Tibial artery (tissue), 4 donors: ENCODE data around the gene ST6GALNAC6.

Source experiments
- DNase-seq, 2 donors: peaks; one replicate each; pipeline ENCODE4 v3.0.0-alpha.2; 2019
- H3K27ac ChIP-seq, 2 donors: fragments of 200-600 bp; sonication (generic) in 1 of 2; 1 replicate in 1 of 2; 2 replicates in 1 of 2; pipeline ENCODE4 v1.5.1; 2018 to 2019; ENCODE audit warnings: mild to moderate bottlenecking in 1 of 2
- H3K27me3 ChIP-seq, 2 donors: fragments of 200-600 bp; sonication (generic) in 1 of 2; one replicate each; pipeline versions ENCODE4 v1.5.1 to v1.6.0; 2016 to 2019
- H3K36me3 ChIP-seq, 3 donors: fragments of 200-600 bp; sonication (generic) in 2 of 3; one replicate each; pipeline ENCODE4 v1.5.1; 2016 to 2019; ENCODE audit warnings: mild to moderate bottlenecking in 2 of 3
- H3K4me1 ChIP-seq, 4 donors: fragments of 200-600 bp; sonication (generic) in 2 of 4; 1 replicate in 3 of 4; 2 replicates in 1 of 4; pipeline ENCODE4 v1.5.1; 2016 to 2019
- H3K4me3 ChIP-seq, 2 donors: fragments of 200-600 bp; sonication (generic) in 1 of 2; 1 replicate in 1 of 2; 2 replicates in 1 of 2; pipeline ENCODE4 v1.5.1; 2018 to 2019; ENCODE audit warnings: mild to moderate bottlenecking in 2 of 2
- H3K9me3 ChIP-seq, 3 donors: fragments of 200-600 bp; sonication (generic) in 1 of 3; one replicate each; pipeline ENCODE4 v1.5.1; 2016 to 2019
- intact Hi-C: fragments of 100-400 bp; cut with DNase I; formaldehyde crosslinking; loops from one replicate; pipeline ENCODE4 v1.15.0; 2023; ENCODE audit warnings: low total_unique reads
- TF ChIP-seq, protein P1 (sequence below), 2 experiments: fragments of 200-600 bp in 1 of 2; fragments of 450-650 bp in 1 of 2; IDR thresholded peaks; one replicate each; pipeline ENCODE4 v1.5.1; 2017 to 2019; ENCODE audit warnings: antibody characterized with exemption in 2 of 2, mild to moderate bottlenecking in 1 of 2, moderate library complexity in 1 of 2

Gene ST6GALNAC6

DNA sequence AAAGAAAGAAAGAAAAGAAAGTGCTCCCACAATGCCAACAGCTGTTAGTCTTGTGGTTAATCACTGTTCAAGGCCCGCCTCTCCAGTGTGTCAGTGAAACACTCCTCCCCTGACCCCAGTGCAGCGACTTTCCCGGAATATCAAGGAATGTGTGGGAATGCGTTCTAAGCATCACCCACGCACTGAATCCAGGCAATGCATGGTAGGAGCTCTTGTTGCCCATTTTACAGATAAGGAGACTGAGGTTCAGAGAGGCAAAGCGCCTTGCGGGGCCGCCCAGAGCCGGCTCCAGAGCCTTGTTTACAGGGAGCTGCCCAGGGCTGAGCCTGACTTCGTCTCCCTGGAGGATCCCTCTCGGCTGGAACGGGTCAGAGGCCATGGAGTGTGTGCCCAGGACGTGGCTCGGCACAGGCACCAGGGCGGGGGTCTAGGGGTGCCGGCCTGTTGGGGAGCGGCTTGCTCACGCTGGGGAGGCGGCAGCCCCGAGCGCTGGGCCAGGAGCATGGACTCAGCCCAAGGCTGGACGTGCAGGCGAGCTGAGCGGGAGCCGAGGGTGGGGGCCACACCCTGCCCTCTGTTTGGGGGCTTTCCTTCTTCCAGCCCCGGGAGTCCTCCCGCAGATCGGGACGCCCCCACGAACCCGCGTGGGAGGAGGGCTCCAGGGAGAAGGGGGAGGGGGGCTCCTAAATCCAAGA, 823 bp downstream of the ST6GALNAC6 start:
- H3K4me1 ChIP-seq: peaks cover 0 to 59% (median 46%) of the 10 kb centered on the region in 4 donors
- no peaks in the 10 kb centered on the region for H3K27me3 ChIP-seq
- TF ChIP-seq, protein P1, sequence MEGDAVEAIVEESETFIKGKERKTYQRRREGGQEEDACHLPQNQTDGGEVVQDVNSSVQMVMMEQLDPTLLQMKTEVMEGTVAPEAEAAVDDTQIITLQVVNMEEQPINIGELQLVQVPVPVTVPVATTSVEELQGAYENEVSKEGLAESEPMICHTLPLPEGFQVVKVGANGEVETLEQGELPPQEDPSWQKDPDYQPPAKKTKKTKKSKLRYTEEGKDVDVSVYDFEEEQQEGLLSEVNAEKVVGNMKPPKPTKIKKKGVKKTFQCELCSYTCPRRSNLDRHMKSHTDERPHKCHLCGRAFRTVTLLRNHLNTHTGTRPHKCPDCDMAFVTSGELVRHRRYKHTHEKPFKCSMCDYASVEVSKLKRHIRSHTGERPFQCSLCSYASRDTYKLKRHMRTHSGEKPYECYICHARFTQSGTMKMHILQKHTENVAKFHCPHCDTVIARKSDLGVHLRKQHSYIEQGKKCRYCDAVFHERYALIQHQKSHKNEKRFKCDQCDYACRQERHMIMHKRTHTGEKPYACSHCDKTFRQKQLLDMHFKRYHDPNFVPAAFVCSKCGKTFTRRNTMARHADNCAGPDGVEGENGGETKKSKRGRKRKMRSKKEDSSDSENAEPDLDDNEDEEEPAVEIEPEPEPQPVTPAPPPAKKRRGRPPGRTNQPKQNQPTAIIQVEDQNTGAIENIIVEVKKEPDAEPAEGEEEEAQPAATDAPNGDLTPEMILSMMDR (IDR thresholded peaks at IDR 0.05): no peak
- peak overlapping the region; percentile 99 for H3K27ac ChIP-seq
- peaks cover 26 to 32% (median 28%) of the 10 kb centered on the region in 3 donors for H3K36me3 ChIP-seq
- intact Hi-C loops: no loop called here
- DNase-seq: peak; percentile 78 to 82
- H3K4me3 ChIP-seq: peak overlapping the region; percentile 96 to 98
- H3K9me3 ChIP-seq: no peaks in the 10 kb centered on the region

DNA sequence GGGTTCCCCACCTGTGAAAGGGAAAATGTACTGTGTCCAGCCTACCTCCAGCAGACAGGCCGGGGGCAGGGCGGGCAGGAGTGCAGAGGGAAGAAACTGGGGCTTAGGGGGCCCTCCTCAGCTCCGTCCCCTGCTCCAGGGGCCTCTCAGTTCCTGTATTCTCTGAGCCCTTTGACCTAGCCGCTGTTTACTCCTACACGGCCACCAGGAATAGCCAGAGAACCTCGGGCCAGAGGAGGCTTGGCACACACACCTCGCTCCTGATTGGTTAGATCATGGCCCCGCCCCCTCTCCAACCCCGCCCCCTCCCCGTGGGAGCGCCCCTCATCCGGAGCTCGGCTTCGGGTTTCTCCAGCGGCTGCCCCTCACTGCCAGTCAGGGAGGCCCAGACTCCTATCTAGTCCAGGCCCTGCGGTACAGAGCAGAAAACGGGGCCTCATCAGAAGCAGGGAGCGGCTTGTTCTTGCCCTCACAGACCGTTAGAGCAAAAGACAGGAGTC, 2.2 kb downstream of the ST6GALNAC6 start:
- H3K36me3 ChIP-seq: peaks cover 40 to 45% (median 41%) of the 10 kb centered on the region in 3 donors
- H3K9me3 ChIP-seq: no peaks in the 10 kb centered on the region
- peaks cover 0 to 48% (median 41%) of the 10 kb centered on the region in 4 donors for H3K4me1 ChIP-seq
- intact Hi-C loops: no loop called here
- H3K4me3 ChIP-seq: peak overlapping the region; percentile 96 to 98
- DNase-seq: peak; percentile 89 to 95
- peak overlapping the region; percentile 99 for H3K27ac ChIP-seq
- H3K27me3 ChIP-seq: no peaks in the 10 kb centered on the region
- TF ChIP-seq, protein P1 (IDR thresholded peaks at IDR 0.05): no peak

DNA sequence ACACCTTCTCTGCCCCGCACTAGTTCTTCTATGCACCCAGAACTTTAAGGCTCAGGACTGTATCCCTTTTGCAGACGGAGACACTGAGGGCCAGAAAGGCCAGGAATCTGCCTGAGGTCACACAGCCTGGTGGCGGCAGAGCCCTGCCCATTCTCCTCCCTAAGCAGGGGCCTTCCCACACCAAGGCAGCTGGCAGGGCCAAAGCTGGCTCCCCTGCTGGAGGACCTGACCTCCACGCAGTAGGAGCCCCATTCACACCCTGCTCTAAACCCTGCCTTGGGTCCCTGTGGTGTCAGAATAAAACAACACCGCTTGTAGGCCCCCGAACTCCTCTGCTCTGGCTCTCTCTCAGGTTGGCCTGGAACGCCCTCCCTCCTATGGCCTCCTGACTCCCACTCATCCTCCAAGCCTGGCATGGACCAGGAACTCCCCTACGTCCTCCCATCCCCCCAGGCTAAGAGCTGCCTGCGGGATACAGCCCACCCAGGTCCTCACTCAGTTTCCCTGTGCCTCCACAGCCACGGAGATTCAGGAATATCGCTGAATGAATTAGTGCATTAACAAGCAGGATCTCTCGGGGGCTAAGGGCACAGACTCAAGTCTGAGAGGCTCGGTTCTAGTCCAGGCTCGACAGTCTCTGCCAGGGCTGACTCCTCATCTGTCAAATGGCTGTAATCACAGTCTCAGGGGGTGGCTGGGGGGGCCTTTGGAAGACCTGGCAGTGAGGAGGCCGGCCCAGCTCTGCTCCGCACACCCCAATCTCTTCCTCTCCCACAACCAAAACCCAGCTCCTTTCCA, 2.8 kb downstream of the ST6GALNAC6 start:
- intact Hi-C loops: no loop called here
- H3K27me3 ChIP-seq: no peaks in the 10 kb centered on the region
- peak overlapping the region; percentile 99 for H3K27ac ChIP-seq
- DNase-seq: no peak
- peaks cover 0 to 48% (median 40%) of the 10 kb centered on the region in 4 donors for H3K4me1 ChIP-seq
- peak overlapping the region; percentile 96 to 98 for H3K4me3 ChIP-seq
- TF ChIP-seq, protein P1 (IDR thresholded peaks at IDR 0.05): no peak
- no peaks in the 10 kb centered on the region for H3K9me3 ChIP-seq
- H3K36me3 ChIP-seq: peaks cover 46 to 47% (median 47%) of the 10 kb centered on the region in 3 donors

DNA sequence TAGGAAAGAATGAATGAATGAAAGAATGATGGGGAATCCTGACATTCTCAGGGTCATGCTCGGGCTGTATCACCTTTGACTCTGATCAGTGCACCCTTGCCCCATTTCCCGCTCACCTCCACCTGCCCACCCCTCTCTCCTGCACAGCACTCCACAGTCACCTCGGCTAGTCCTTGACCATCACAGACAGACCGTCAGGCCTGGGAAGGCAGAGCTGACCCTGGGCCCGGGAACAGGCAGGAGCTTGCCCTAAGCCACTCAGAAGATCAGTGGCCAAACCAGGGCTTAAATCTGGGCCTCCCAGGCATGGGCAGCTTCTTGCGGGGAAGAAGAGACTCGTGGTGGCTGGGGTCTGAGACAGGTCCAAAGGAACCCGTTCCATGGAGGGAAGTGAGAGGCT, 3.6 kb downstream of the ST6GALNAC6 start:
- H3K4me1 ChIP-seq: peaks cover 0 to 42% (median 35%) of the 10 kb centered on the region in 4 donors
- intact Hi-C loops: no loop called here
- TF ChIP-seq, protein P1 (IDR thresholded peaks at IDR 0.05): no peak
- no peak for DNase-seq
- no peaks in the 10 kb centered on the region for H3K9me3 ChIP-seq
- H3K4me3 ChIP-seq: no peak overlapping the region
- peak overlapping the region; percentile 99 for H3K27ac ChIP-seq
- peaks cover 53 to 54% (median 53%) of the 10 kb centered on the region in 3 donors for H3K36me3 ChIP-seq
- no peaks in the 10 kb centered on the region for H3K27me3 ChIP-seq

DNA sequence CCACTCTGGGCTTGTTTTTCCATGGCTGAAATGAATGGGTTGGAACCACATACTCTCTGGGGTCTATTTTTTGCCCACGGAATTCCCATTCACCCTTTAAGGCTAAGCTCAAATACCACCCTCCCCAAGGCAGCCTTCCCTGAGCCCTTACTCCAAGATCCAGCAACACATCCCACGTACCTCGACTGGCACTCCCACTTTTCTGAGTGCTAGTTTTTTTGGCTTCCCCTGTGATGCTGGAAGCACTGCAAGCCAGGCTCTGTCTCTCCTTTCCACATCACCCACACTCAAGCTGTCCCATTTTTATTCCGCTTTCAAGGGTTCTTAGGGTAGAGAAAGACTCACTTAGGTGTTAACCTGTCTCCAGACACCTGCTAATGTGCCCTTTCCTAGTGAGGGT, 6.0 kb downstream of the ST6GALNAC6 start:
- Histone ChIP-seq H3K27ac (no peak overlapping the region), H3K9me3 (no peaks in the 10 kb centered on the region), H3K27me3 (no peaks in the 10 kb centered on the region), H3K4me3 (no peak overlapping the region), H3K4me1 (peaks cover 0 to 29% (median 26%) of the 10 kb centered on the region in 4 donors), H3K36me3 (peaks cover 74 to 77% (median 76%) of the 10 kb centered on the region in 3 donors)
- TF ChIP-seq, protein P1 (IDR thresholded peaks at IDR 0.05): no peak
- DNase-seq: no peak
- intact Hi-C loops: no loop called here
